PC-9 (cell line): ENCODE measurements around the gene RAB11FIP4.

Experiments
- CTCF ChIP-seq: fragments of 200-600 bp; sonication (generic); conservative IDR thresholded peaks from 2 replicates; pipeline ENCODE4 v1.6.1; 2017; ENCODE audit warnings: mixed run types, antibody characterized with exemption, mild to moderate bottlenecking, moderate library complexity
- EZH2 ChIP-seq: fragments of 200-600 bp; sonication (generic); IDR thresholded peaks from 2 replicates; pipeline ENCODE4 v1.8.0; 2017; ENCODE audit warnings: antibody characterized with exemption, low read depth

DNA sequence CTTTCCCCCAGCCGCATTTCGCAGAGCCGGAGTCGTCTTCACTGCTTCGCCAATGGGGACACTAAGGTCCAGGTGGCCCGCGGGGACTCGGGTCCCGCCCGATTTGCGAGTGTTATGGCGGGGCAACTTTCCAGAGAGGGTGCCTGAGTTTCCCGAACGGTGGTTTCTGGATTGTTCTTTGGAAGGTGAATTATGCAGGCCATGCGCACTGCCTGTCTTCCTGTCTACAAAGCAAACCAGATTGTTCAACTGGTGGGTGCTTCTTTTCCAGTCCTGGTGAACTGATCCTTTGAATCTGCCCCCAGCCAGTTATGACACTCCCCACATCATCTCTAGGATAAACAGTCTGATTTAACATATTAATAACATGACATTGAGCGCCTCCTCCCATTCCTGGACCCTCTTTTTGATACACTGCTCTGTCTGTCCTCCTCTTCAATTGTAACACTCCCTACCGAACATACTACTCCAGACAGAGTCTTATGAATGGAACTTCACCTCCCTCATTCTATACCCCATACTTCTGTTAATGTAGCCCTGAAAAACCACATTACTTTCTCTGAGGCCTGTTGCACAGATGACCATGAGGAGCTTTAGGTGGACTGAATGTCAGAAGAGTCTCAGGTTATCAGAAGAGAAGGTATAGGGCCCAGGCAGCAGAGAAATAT is 159.0 kb downstream of the RAB11FIP4 start:
- TF ChIP-seq CTCF = no peak
- TF ChIP-seq EZH2 = no peak
